ENCODE data around the gene EFCAB12. TPM values are rescaled to one million over a fixed set of nuclear protein-coding genes. Genes with fewer than 3 reads are reported as not detected.

The EFCAB12 gene
- total and polyA plus RNA-seq, 5 donors: 0.29 to 0.72 (median 0.38) TPM

DNA sequence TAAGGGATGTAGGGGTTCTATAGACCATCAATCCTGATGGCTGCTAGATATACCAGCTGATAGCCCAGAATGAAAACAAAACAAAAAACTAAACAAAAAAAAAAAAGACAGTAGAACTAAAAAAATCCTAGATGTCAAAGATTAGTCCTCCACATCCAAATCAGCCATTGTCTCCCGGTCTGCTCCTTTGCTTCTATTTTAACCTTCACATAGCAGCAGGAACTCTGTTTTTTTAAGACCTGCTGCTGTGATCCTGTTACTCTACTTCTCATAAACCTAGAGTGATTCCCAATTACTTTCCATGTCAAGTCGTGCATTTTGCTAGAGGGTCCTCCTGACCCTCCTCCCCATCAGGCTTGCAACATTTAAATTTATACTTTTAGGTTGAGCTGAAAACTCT is 14.1 kb upstream of the EFCAB12 start:
- Histone ChIP-seq H3K4me3 (ENCODE audit: low read length) (no peak overlapping the region), H3K27ac (ENCODE audit: low read length) (peak overlapping the region; percentile 57), H3K4me1 (ENCODE audit: control insufficient read depth, insufficient read depth, low read length) (peaks cover 22% of the 10 kb centered on the region), H3K9me3 (ENCODE audit: control insufficient read depth, low read length) (no peaks in the 10 kb centered on the region), H3K27me3 (ENCODE audit: control insufficient read depth, insufficient read depth) (no peaks in the 10 kb centered on the region)
- intact Hi-C loops (cut with DNase I): no loop called here
- no peak for ATAC-seq
- no peak for DNase-seq
- WGBS: 31% methylated on average over 2 of the region's 2 CpGs

DNA sequence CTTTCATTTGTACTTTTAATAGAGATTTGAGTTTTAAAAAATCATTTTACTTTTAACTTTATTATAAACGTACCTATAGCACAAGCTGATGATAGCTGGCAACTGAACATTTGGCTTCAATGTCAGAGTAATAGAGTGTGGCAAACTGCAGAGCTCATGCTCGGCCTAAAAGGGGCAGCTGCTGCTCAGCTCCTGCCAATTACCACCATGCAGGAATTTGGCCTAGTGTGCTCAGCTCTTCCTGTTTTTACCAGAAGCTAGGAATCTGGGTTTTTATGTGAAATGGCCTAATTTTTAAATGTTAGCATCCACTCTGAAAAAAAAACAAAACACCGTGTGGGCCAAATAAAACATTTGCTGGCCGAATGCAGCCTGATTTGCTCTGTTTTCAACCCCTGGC is 13.3 kb upstream of the EFCAB12 start:
- peaks cover 22% of the 10 kb centered on the region for H3K4me1 ChIP-seq (ENCODE audit: control insufficient read depth, insufficient read depth, low read length)
- intact Hi-C loops (cut with DNase I): no loop called here

DNA sequence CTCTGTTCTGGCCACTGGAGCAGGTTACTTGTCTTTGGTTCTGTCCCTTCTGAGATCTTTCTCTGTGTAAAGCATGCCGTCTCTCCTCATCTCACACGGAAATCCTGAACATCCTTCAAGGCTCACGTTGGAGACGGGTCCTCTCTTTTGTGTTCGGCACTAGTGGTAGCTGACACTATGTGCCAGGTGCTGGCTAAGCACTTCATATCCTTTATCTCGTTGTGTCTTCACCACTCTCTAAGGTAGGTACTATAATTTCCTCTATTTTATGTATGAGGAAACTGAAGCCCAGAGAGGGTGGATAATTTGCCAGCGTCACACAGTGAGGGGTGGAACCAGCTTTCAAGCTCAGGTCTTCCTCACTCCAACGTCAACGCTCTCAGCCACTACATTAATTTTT is 12.8 kb upstream of the EFCAB12 start:
- 33% methylated on average over 9 of the region's 9 CpGs for WGBS
- ATAC-seq (no peak), DNase-seq (no peak)
- peaks cover 22% of the 10 kb centered on the region for H3K4me1 ChIP-seq (ENCODE audit: control insufficient read depth, insufficient read depth, low read length)
- intact Hi-C loops (cut with DNase I): no loop called here
- peak overlapping the region; percentile 64 for H3K4me3 ChIP-seq (ENCODE audit: low read length)
- peak overlapping the region; percentile 88 for H3K27ac ChIP-seq (ENCODE audit: low read length)
- H3K27me3 ChIP-seq (ENCODE audit: control insufficient read depth, insufficient read depth): no peaks in the 10 kb centered on the region
- H3K9me3 ChIP-seq (ENCODE audit: control insufficient read depth, low read length): no peaks in the 10 kb centered on the region

More for the DNA sequence above, 13.3 kb upstream of the EFCAB12 start:
- no peaks in the 10 kb centered on the region for H3K27me3 ChIP-seq (ENCODE audit: control insufficient read depth, insufficient read depth)
- H3K4me3 ChIP-seq (ENCODE audit: low read length): no peak overlapping the region
- peak overlapping the region; percentile 76 for H3K27ac ChIP-seq (ENCODE audit: low read length)
- ATAC-seq (peak in 1 of 2 donors; percentile 28), DNase-seq (peak; percentile 33 to 76 (median 67))
- H3K9me3 ChIP-seq (ENCODE audit: control insufficient read depth, low read length): no peaks in the 10 kb centered on the region
- 16% methylated on average over 4 of the region's 4 CpGs for WGBS

DNA sequence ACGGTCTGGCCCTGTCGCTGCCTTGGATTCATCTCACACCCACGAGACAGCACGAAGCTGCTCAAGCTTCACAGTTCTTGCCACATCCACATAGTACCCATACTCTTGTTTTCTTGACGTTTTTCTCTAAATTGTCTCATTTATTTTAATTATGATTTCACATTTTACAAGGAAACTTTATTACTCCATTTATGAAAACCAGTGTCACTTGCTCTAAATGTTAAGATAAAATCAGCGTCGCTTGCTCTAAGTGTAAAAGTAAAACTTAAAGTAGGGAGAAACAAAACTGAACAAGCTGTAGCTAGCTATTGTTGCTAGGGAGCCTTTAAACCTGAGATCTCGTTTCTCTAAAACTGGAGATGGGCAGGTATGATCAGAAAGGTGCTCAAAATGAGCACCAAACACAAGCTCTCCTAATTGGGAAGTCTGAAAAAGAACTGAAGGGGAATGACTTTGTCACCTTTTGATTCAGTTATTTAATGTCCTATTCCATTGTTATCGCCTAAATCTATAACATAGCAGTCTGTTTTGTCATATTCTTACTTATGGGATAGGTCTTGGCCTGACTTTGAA is 12.3 kb upstream of the EFCAB12 start:
- Histone ChIP-seq H3K27ac (ENCODE audit: low read length) (peak overlapping the region; percentile 94), H3K4me1 (ENCODE audit: control insufficient read depth, insufficient read depth, low read length) (peaks cover 22% of the 10 kb centered on the region), H3K27me3 (ENCODE audit: control insufficient read depth, insufficient read depth) (no peaks in the 10 kb centered on the region), H3K9me3 (ENCODE audit: control insufficient read depth, low read length) (no peaks in the 10 kb centered on the region), H3K4me3 (ENCODE audit: low read length) (peak overlapping the region; percentile 64)
- WGBS: 7% methylated on average over 9 of the region's 9 CpGs
- DNase-seq (no peak), ATAC-seq (no peak)
- intact Hi-C loops (cut with DNase I): no loop called here

DNA sequence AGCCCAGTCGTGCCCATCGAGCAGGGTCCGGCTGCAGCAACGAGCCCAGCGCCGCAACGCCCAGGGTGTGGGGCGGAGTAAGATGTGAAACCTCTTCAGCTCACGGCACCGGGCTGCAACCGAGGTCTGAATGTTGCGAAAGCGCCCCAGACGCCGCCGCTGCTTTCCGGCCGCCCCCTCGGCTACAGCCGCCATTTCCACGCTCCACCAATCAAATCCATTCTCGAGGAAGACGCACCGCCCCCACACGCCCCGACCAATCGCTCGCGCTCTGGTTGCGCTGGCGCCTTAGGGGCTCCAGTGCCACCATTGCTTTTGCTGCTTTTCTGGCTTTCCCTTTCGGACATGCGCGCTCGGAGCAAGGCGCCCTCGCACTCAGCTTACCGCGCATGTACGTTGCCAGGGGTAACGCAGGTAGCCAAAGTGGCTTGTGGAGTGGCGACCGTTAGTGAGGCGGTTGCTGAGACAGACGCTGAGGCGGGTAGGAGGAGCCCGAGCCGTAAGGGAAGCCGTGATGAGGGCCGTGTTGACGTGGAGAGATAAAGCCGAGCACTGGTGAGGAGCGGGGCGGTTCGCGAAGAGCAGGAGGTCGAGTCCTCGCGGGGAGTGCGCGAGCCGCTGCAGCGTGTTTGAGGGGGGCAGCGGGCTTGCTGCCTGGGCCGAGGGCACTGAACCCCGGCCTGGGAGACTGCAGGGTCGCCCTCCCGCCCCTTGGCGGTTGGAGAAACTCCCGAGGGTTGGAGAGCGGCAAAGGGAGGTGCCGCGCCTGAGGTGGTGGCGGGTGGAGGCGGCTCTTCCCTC is 11.6 kb upstream of the EFCAB12 start, which contains the start of the genes IFT122 and MBD4:
IFT122 (plus strand) TSS at position 408 of the 801 bp plus-strand sequence; CDS start at position 515, 107 bp downstream.
MBD4 (minus strand) TSS at position 132 of the 801 bp plus-strand sequence; CDS start at position 17, 115 bp downstream.
- peaks cover 22% of the 10 kb centered on the region for H3K4me1 ChIP-seq (ENCODE audit: control insufficient read depth, insufficient read depth, low read length)

DNA sequence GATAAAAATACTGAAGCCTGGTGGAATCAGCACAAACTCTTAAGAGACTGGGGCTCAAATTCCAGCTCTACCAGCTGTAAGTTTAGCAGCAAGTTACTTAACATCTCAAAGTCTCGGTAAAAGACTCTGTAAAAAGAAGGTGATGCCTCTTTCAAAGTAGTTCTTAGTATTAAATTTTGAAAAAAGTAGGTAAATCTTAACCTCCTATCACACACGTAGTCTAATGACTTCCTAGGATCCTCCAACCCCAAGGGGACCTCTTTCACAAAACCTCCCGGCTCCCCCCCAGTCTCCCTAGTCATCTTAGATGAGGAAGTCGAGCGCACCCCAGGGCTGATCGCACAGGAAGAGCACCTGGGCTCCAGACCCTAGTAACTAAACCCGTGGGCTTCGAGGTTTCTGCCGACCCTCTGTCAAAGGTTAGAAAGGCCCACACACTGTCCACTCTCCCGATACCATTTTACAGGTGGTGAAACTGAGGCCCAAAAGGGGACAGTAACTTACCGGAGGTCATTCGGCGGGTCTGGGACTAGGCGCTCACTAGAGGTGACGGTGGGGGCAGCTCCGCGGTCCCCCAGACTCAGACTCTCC is 10.9 kb upstream of the EFCAB12 start:
- under 1% methylated on average over 17 of the region's 17 CpGs for WGBS
- Histone ChIP-seq H3K9me3 (ENCODE audit: control insufficient read depth, low read length) (no peaks in the 10 kb centered on the region), H3K27ac (ENCODE audit: low read length) (peak overlapping the region; percentile 82), H3K4me1 (ENCODE audit: control insufficient read depth, insufficient read depth, low read length) (peaks cover 22% of the 10 kb centered on the region), H3K27me3 (ENCODE audit: control insufficient read depth, insufficient read depth) (no peaks in the 10 kb centered on the region), H3K4me3 (ENCODE audit: low read length) (peak overlapping the region; percentile 64)
- intact Hi-C loops (cut with DNase I): no loop called here
- DNase-seq: peak; percentile 46 to 73 (median 69)
- ATAC-seq: peak; percentile 0 to 7

More for the DNA sequence above, 11.6 kb upstream of the EFCAB12 start, which contains the start of the genes IFT122 and MBD4:
- Histone ChIP-seq H3K4me3 (ENCODE audit: low read length) (peak within 1 kb of the TSS; percentile 64), H3K9me3 (ENCODE audit: control insufficient read depth, low read length) (no peaks in the 10 kb centered on the region), H3K27ac (ENCODE audit: low read length) (peak within 1 kb of the TSS; percentile 94), H3K27me3 (ENCODE audit: control insufficient read depth, insufficient read depth) (no peaks in the 10 kb centered on the region)
- DNase-seq (peak; percentile 98 to 99 (median 99)), ATAC-seq (peak; percentile 96 to 97)
- under 1% methylated on average over 75 of the region's 75 CpGs for WGBS
- intact Hi-C loops (cut with DNase I): no loop called here

DNA sequence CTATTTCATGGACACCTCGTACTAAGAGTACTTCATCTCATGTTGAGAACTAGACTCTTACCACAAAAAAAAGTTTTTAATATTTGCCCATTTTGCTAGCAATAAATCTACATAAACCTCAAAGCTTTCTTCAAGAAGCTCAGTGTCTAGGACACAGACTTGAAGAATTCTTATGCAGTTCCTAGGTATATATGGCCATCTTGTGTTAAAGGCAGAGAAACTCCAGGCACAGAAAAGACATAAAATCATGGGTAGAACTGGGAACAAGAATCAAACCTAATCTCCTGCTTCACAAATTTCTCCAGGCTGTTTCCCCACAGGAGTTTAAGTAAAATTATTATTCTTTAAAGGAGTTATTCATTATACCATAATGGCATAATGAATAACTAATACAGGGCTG is 6.9 kb upstream of the EFCAB12 start:
- H3K27ac ChIP-seq (ENCODE audit: low read length): no peak overlapping the region
- intact Hi-C loops (cut with DNase I): no loop called here
- no peak for ATAC-seq
- no peak overlapping the region for H3K4me3 ChIP-seq (ENCODE audit: low read length)
- 89% methylated on average over 1 of the region's 1 CpG for WGBS
- peaks cover 3% of the 10 kb centered on the region for H3K4me1 ChIP-seq (ENCODE audit: control insufficient read depth, insufficient read depth, low read length)
- H3K27me3 ChIP-seq (ENCODE audit: control insufficient read depth, insufficient read depth): no peaks in the 10 kb centered on the region
- H3K9me3 ChIP-seq (ENCODE audit: control insufficient read depth, low read length): no peaks in the 10 kb centered on the region
- DNase-seq: no peak

DNA sequence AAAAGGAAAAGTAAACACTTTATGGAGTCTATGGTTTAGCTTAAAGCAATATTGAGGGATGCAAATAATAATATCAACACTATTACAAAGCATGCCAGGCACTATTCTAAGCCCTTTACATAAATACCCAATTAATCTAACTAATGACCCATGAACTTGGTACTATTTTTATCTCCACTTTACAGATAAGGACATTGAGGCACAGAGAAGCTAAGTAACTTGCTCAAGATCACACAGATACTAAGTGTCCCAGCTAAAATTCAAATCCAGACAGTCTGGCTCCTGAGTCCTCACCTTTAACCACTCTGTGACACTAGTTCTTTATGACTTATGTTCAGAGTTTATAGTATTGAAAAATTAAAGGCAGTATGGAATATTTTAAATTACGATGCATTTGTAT is 5.7 kb upstream of the EFCAB12 start:
- no peak overlapping the region for H3K27ac ChIP-seq (ENCODE audit: low read length)
- intact Hi-C loops (cut with DNase I): no loop called here
- no peak for DNase-seq
- no peaks in the 10 kb centered on the region for H3K9me3 ChIP-seq (ENCODE audit: control insufficient read depth, low read length)
- H3K27me3 ChIP-seq (ENCODE audit: control insufficient read depth, insufficient read depth): no peaks in the 10 kb centered on the region
- WGBS: 92% methylated on average over 1 of the region's 1 CpG
- peaks cover 3% of the 10 kb centered on the region for H3K4me1 ChIP-seq (ENCODE audit: control insufficient read depth, insufficient read depth, low read length)
- no peak overlapping the region for H3K4me3 ChIP-seq (ENCODE audit: low read length)
- ATAC-seq: no peak

DNA sequence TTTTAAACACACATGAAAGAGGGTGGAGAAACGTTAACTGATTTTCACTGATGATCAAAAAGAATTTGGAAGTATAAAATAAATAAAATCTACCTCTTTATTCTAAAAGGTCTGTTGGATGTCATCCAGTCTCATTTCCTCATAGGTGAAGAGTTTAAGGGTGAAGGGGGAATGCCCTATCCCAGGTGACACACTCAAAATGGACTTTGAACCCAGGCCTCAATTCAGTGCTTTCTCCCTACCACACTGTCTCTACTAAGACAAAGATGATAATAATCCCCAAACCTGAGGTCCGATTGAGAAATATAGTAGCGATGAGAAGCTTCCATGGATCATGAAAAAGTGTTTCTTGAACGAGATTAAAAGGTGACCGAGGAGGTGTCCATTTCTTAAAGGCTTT is 5.1 kb upstream of the EFCAB12 start:
- no peak overlapping the region for H3K27ac ChIP-seq (ENCODE audit: low read length)
- no peak overlapping the region for H3K4me3 ChIP-seq (ENCODE audit: low read length)
- H3K27me3 ChIP-seq (ENCODE audit: control insufficient read depth, insufficient read depth): no peaks in the 10 kb centered on the region
- no peaks in the 10 kb centered on the region for H3K9me3 ChIP-seq (ENCODE audit: control insufficient read depth, low read length)
- ATAC-seq (no peak), DNase-seq (no peak)
- intact Hi-C loops (cut with DNase I): no loop called here
- WGBS: 91% methylated on average over 5 of the region's 5 CpGs
- peaks cover 2% of the 10 kb centered on the region for H3K4me1 ChIP-seq (ENCODE audit: control insufficient read depth, insufficient read depth, low read length)

DNA sequence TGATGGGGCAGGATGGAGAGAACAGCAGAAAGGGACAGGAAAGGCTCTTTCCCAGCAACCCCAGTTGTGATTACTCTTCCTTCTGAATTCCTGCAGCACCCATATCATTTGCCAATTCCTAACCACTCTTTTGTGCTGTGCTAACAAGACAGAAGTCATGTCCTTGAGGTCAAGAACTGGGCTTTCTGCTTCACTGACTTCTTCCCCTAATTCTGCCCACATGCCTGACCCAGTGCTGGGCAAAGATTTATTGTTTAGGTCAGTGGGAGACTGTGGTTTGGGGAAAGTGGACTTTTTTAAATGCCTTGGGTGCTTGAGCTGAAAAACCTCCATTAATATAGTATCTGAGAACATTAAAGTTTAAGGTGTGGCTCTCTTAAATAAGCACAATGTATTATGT is 4.2 kb upstream of the EFCAB12 start:
- Histone ChIP-seq H3K27ac (ENCODE audit: low read length) (no peak overlapping the region), H3K4me1 (ENCODE audit: control insufficient read depth, insufficient read depth, low read length) (peaks cover under 1% of the 10 kb centered on the region), H3K9me3 (ENCODE audit: control insufficient read depth, low read length) (no peaks in the 10 kb centered on the region), H3K27me3 (ENCODE audit: control insufficient read depth, insufficient read depth) (no peaks in the 10 kb centered on the region), H3K4me3 (ENCODE audit: low read length) (no peak overlapping the region)
- DNase-seq (no peak), ATAC-seq (no peak)
- intact Hi-C loops (cut with DNase I): no loop called here

DNA sequence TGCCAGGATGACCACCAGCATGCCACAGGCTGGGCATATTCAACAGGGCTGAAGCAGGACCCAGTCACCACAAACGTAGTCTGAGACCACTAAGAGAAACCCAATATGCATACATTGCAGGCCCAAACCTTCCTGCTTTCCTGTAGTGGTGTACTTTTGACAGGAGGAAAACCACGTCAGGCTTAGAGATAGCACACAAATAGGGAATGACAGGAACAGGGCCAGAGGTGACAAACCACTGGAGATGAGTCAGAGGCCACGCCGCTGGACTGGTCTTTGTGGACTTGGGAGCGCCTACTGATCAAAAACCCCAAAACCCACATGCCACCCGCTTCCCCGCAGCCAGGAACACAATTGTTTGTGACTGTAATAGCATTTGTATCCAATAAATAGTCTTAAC is 3.6 kb upstream of the EFCAB12 start:
- no peak for ATAC-seq
- Histone ChIP-seq H3K4me1 (ENCODE audit: control insufficient read depth, insufficient read depth, low read length) (peaks cover 2% of the 10 kb centered on the region), H3K27me3 (ENCODE audit: control insufficient read depth, insufficient read depth) (no peaks in the 10 kb centered on the region), H3K4me3 (ENCODE audit: low read length) (no peak overlapping the region), H3K27ac (ENCODE audit: low read length) (no peak overlapping the region), H3K9me3 (ENCODE audit: control insufficient read depth, low read length) (no peaks in the 10 kb centered on the region)
- no peak for DNase-seq
- WGBS: 90% methylated on average over 7 of the region's 7 CpGs
- intact Hi-C loops (cut with DNase I): no loop called here

Measured in right cardiac atrium (tissue), 5 donors.